Parathyroid adenoma (tissue), 2 donors: ENCODE measurements around the gene NRP2.

Experiments used
- H2AFZ ChIP-seq: fragments of 300-600 bp; sonication (generic); one replicate; pipeline ENCODE4 v1.7.0; 2017; ENCODE audit warnings: antibody characterized with exemption, mild to moderate bottlenecking
- H3K27ac ChIP-seq: fragments of 300-600 bp; sonication (generic); one replicate; pipeline ENCODE4 v1.7.0; 2017
- H3K27me3 ChIP-seq: fragments of 300-600 bp; sonication (generic); one replicate; pipeline ENCODE4 v1.7.0; 2017; ENCODE audit warnings: low read length; ENCODE audit not compliant: control insufficient read depth, insufficient read depth
- H3K36me3 ChIP-seq: fragments of 300-600 bp; sonication (generic); one replicate; pipeline ENCODE4 v1.7.0; 2017; ENCODE audit warnings: low read length; ENCODE audit not compliant: control insufficient read depth, insufficient read depth
- H3K4me1 ChIP-seq: fragments of 300-600 bp; sonication (generic); one replicate; pipeline ENCODE4 v1.7.0; 2017; ENCODE audit warnings: control low read depth
- H3K4me2 ChIP-seq: fragments of 300-600 bp; sonication (generic); one replicate; pipeline ENCODE4 v1.7.0; 2017; ENCODE audit warnings: low read length
- H3K4me3 ChIP-seq: fragments of 300-600 bp; sonication (generic); one replicate; pipeline ENCODE4 v1.7.0; 2017; ENCODE audit warnings: low read depth, low read length
- H3K79me2 ChIP-seq: fragments of 300-600 bp; sonication (generic); one replicate; pipeline ENCODE4 v1.7.0; 2017; ENCODE audit warnings: control low read depth
- H3K9ac ChIP-seq: fragments of 300-600 bp; sonication (generic); one replicate; pipeline ENCODE4 v1.7.0; 2017; ENCODE audit warnings: mild to moderate bottlenecking
- H3K9me3 ChIP-seq: fragments of 300-600 bp; sonication (generic); one replicate; pipeline ENCODE4 v1.7.0; 2017; ENCODE audit warnings: low read length; ENCODE audit not compliant: control insufficient read depth
- TF ChIP-seq, protein P1 (sequence below): fragments of 300-600 bp; sonication (generic); IDR thresholded peaks from one replicate; pipeline ENCODE4 v1.7.0; 2017; ENCODE audit warnings: antibody characterized with exemption, mild to moderate bottlenecking
- donor health status: primary hyperparathyroidism.

NRP2 gene

DNA sequence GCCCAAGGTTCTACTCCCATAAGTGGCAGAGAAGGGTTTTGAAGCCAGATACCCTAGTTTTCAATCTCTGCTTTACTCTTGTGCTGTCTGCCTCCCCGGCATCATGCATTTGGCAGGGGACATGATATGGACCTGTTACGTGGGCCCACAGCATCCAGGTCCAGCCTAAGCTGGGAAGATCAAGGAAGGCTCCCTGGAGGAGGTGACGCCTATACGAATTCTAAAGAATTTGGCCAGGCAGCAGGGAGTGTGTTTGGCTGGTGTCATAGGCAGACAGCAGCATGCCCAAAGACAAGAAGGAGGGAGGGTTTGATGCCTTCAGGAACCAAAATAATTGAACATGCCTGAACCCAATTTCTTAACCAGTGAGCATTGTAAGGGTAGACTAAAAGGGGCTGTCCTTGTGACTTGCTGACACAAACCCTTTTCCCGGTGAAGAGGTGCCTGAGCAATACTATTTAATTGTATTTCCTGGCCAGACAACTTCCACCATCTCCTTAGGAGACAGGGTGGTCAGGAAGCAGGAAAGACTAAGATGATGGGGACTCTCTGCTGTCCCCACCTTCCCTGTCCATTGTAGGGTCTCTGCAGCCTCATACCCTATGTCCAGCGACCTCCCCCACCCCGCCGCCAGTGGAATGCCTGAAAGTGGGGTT is 21.3 kb downstream of the NRP2 start:
- Histone ChIP-seq H3K27me3 (no peaks in the 10 kb centered on the region), H3K4me2 (no peak overlapping the region), H3K4me3 (no peak overlapping the region), H3K4me1 (peaks cover 2% of the 10 kb centered on the region), H3K9ac (no peak overlapping the region), H3K36me3 (no peaks in the 10 kb centered on the region), H2AFZ (no peak overlapping the region), H3K79me2 (no peaks in the 10 kb centered on the region), H3K9me3 (no peaks in the 10 kb centered on the region), H3K27ac (peak overlapping the region; percentile 25)
- TF ChIP-seq, protein P1, sequence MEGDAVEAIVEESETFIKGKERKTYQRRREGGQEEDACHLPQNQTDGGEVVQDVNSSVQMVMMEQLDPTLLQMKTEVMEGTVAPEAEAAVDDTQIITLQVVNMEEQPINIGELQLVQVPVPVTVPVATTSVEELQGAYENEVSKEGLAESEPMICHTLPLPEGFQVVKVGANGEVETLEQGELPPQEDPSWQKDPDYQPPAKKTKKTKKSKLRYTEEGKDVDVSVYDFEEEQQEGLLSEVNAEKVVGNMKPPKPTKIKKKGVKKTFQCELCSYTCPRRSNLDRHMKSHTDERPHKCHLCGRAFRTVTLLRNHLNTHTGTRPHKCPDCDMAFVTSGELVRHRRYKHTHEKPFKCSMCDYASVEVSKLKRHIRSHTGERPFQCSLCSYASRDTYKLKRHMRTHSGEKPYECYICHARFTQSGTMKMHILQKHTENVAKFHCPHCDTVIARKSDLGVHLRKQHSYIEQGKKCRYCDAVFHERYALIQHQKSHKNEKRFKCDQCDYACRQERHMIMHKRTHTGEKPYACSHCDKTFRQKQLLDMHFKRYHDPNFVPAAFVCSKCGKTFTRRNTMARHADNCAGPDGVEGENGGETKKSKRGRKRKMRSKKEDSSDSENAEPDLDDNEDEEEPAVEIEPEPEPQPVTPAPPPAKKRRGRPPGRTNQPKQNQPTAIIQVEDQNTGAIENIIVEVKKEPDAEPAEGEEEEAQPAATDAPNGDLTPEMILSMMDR: no peak

DNA sequence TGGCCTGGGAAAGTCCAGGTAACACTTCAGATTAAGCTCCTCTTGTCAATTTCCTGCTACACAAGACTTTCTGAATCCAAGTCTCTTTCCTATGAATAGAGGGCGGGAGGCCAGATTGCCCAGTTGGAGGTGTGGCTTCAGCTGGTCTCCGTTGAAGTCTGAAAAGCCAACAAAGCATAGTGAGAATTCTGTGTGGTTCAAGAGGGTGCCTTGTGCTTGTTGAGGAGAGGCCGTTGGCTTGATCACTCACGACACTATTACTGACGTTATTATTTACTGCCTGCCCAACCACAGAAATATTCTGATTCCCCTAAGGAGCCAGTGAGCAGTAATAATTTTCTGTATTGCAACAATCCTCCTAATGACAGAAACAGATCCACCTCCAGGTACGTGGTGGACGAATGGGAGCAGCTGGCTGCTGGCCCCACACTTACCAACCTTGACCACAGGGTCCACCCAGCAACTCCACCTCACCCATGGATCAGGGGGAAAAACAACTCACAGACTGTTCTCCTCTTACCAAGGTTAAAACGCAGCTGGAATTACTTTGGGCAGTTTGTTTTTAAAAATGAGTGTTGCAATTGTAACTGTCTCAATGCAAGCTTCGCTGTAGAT is 21.9 kb downstream of the NRP2 start:
- Histone ChIP-seq H3K27ac (peak overlapping the region; percentile 25), H3K4me3 (no peak overlapping the region), H3K4me2 (no peak overlapping the region), H3K79me2 (no peaks in the 10 kb centered on the region), H2AFZ (no peak overlapping the region), H3K27me3 (no peaks in the 10 kb centered on the region), H3K36me3 (no peaks in the 10 kb centered on the region), H3K9ac (no peak overlapping the region), H3K9me3 (no peaks in the 10 kb centered on the region), H3K4me1 (peaks cover 2% of the 10 kb centered on the region)
- TF ChIP-seq, protein P1: no peak

DNA sequence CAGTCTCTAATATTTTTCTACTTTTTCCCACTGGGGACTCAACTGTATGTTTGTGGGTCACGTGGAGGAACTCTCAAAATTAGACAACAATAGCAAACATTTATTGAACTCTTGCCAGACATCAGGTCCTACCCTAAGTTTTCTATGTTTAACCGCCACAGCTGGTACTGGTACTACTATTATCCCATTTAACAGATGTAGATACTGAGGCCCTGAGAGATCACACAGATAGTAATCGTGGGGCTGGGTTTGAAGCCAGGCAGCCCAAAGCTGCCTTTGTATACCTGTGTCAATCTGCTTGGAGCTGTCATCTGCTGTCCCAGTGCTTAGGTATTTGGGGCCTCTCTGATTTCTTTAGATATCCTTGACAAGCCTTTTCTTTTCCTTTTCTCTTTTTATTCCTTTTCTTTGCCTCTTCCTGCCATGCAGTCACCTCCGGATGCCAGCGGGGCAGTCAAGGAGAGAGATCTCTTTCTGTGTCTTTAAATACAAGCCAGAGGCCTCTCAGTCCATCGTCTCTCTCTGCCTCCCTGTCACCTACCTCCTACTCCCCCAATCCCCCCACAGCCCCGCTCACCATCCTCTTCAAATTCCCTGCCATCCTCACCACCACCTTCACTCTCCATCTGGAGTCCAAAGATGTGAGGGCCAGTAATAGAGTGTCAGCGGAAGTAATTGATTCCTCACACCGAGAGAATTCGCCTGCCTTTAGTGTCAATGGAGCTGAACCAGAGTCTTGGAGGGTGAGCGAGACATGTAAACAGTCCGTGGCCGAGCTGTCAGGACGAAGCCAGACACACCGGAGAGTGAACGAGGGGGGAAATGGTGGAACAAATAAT is 23.4 kb downstream of the NRP2 start:
- TF ChIP-seq, protein P1: no peak
- Histone ChIP-seq H3K36me3 (no peaks in the 10 kb centered on the region), H3K79me2 (no peaks in the 10 kb centered on the region), H2AFZ (peak overlapping the region; percentile 30), H3K27ac (no peak overlapping the region), H3K4me2 (no peak overlapping the region), H3K27me3 (no peaks in the 10 kb centered on the region), H3K9me3 (no peaks in the 10 kb centered on the region), H3K9ac (no peak overlapping the region), H3K4me1 (peaks cover 2% of the 10 kb centered on the region), H3K4me3 (no peak overlapping the region)

DNA sequence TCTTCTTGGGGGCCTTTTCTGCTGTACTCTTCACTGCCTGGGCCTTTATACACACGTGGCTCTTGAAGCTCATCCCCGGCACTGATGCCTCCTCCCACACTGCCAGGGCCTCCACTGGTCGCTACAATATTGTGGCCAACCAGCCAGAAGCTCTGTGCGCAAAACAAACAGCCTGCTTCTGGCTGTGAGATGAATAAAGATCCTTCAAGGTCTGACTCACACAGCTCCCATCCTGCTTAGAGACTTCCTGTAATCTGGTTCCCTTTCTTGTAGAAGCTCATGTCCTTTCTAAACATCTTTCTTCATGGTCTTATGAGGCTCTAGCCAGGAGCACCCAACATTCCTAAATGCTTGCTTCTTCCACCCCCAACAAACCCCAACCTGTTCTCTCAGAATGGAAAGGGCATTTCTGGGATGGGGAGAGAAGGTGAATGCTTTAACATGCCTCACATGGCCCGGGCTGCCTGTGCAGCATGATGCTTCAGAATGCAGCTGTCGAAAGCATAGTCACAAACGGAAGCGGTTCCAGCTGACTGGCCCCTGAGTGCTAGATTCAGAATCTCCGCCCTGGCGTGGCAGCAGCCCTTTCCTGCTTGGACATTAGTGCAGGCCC is 24.6 kb downstream of the NRP2 start:
- peaks cover 2% of the 10 kb centered on the region for H3K4me1 ChIP-seq
- peak overlapping the region; percentile 60 for H3K27ac ChIP-seq
- no peak overlapping the region for H3K9ac ChIP-seq
- TF ChIP-seq, protein P1: no peak
- no peak overlapping the region for H3K4me3 ChIP-seq
- H3K27me3 ChIP-seq: no peaks in the 10 kb centered on the region
- H2AFZ ChIP-seq: peak overlapping the region; percentile 24
- H3K79me2 ChIP-seq: no peaks in the 10 kb centered on the region
- no peaks in the 10 kb centered on the region for H3K9me3 ChIP-seq
- no peak overlapping the region for H3K4me2 ChIP-seq
- H3K36me3 ChIP-seq: no peaks in the 10 kb centered on the region
